GM18505 (cell line): Measurements from ENCODE around the gene COG5.
"Not testable (repeated sequence)": the region's sequence is repeated elsewhere in the genome, so short reads cannot be mapped to it uniquely, and the experiment has no call there.

Source experiments
- ATAC-seq: cut with Tn5 transposase; IDR thresholded peaks from one replicate; pipeline ENCODE4 v1.9.1; 2021; ENCODE audit not compliant: unreplicated experiment
- POLR2A ChIP-seq: IDR thresholded peaks from 4 replicates; pipeline ENCODE4 v1.6.1; 2011; ENCODE audit warnings: borderline replicate concordance; ENCODE audit not compliant: insufficient read depth, insufficient read length; ENCODE audit errors: extremely low read depth

Gene COG5

GRCh38 chr7:107157091-107157490 is 406.6 kb downstream of the COG5 start:
- ATAC-seq: no peak
- no peak for TF ChIP-seq POLR2A

- not testable (repeated sequence) for ATAC-seq
Observed at GRCh38 chr7:107155726-107156125, 408.0 kb downstream of the COG5 start.

- no peak for TF ChIP-seq POLR2A
- no peak for ATAC-seq
Observed at GRCh38 chr7:107154826-107155225, 408.9 kb downstream of the COG5 start.

GRCh38 chr7:107152011-107152410 is 411.7 kb downstream of the COG5 start:
- TF ChIP-seq POLR2A: no peak

More at GRCh38 chr7:107152011-107152410, 411.7 kb downstream of the COG5 start:
- no peak for ATAC-seq
